HepG2 (cell line): ENCODE measurements around the gene XG. TPM values are rescaled to one million over a fixed set of nuclear protein-coding genes. Genes with fewer than 3 reads are reported as not detected.
"Not testable (repeated sequence)": the region's sequence is repeated elsewhere in the genome, so short reads cannot be mapped to it uniquely, and the experiment has no call there.

Source experiments
- ATAC-seq: fragments of 200-7000 bp; cut with Tn5 transposase; 3 replicates; pipeline ENCODE4 v1.9.1; 2020; ENCODE audit warnings: mild to moderate bottlenecking, moderate library complexity
- BruUV-seq: library from RNA; stranded (reverse); fragments of 400-500 nt; replicated peaks from 2 replicates; lab custom pipeline; 2021; lab: Mats Ljungman, UMichigan
- CTCF ChIA-PET: fragments of 300-600 bp; formaldehyde crosslinking; extraction: SDS; loops from one replicate; lab custom pipeline; 2021; ENCODE audit warnings: low total read pairs, inconsistent platforms, low intra/inter-chr PET ratio; lab: Yijun Ruan, JAX
- POLR2A ChIA-PET: fragments of 350-600 bp; sonication (Branson Sonifier 250); formaldehyde crosslinking; loops from one replicate; lab custom pipeline; 2020; ENCODE audit warnings: antibody characterized with exemption, inconsistent platforms; lab: Yijun Ruan, JAX
- DNase-seq: peaks from one replicate; pipeline ENCODE4 v3.0.0-alpha.2; 2015; ENCODE audit warnings: low spot score
- FAIRE-seq: peaks from 3 replicates; lab custom pipeline; 2011; peaks lifted over from hg19 to GRCh38; lab: Jason Lieb, UNC
- H2AFZ ChIP-seq: one replicate; pipeline ENCODE4 v1.6.1; 2011; ENCODE audit warnings: low read length, inconsistent platforms
- H3K27ac ChIP-seq: fragments of 300-600 bp; 3 replicates; pipeline ENCODE4 v1.8.0; 2011; ENCODE audit warnings: mixed run types, mild to moderate bottlenecking, mixed read lengths, low read length, inconsistent platforms; ENCODE audit not compliant: insufficient read depth; ENCODE audit errors: extremely low read length
- H3K27me3 ChIP-seq, 2 experiments: fragments of 200-600 bp in 1 of 2; 2 replicates in 1 of 2; 3 replicates in 1 of 2; pipeline versions ENCODE4 v1.6.0 to v1.8.0; 2011; ENCODE audit warnings: low read length in 2 of 2, mild to moderate bottlenecking in 2 of 2, moderate library complexity in 2 of 2, inconsistent platforms in 1 of 2; ENCODE audit not compliant: insufficient read depth in 2 of 2, control insufficient read depth in 1 of 2
- H3K36me3 ChIP-seq, 2 experiments: fragments of 200-600 bp in 1 of 2; replicated peaks in 1 of 2; 2 replicates in 1 of 2; 3 replicates in 1 of 2; pipeline versions ENCODE4 v1.5.1 to v1.8.0; 2011; ENCODE audit warnings: low read length in 2 of 2, inconsistent platforms in 1 of 2; ENCODE audit not compliant: insufficient read depth in 2 of 2, control insufficient read depth in 1 of 2
- H3K4me1 ChIP-seq: 2 replicates; pipeline ENCODE4 v1.5.1; 2012; ENCODE audit warnings: low read length, inconsistent platforms; ENCODE audit not compliant: insufficient read depth
- H3K4me2 ChIP-seq: 2 replicates; pipeline ENCODE4 v1.6.0; 2011; ENCODE audit warnings: low read depth, low read length, inconsistent platforms
- H3K4me3 ChIP-seq, 3 experiments: fragments of 200-600 bp in 1 of 3; sonication (generic), shearing (Covaris generic) in 1 of 3; replicated peaks in 1 of 3; 2 replicates each; pipeline ENCODE4 v1.5.1; 2011 to 2016; ENCODE audit warnings: low read length in 3 of 3, inconsistent platforms in 2 of 3, low read depth in 2 of 3, mild to moderate bottlenecking in 2 of 3, control low read depth in 1 of 3, mixed read lengths in 1 of 3; ENCODE audit not compliant: insufficient read depth in 1 of 3
- H3K79me2 ChIP-seq: one replicate; pipeline ENCODE4 v1.6.1; 2011; ENCODE audit warnings: low read length, inconsistent platforms; ENCODE audit not compliant: insufficient read depth
- H3K9ac ChIP-seq: 2 replicates; pipeline ENCODE4 v1.6.0; 2011; ENCODE audit warnings: mild to moderate bottlenecking, low read depth, low read length, inconsistent platforms; ENCODE audit not compliant: insufficient read depth
- H3K9me3 ChIP-seq: 2 replicates; pipeline ENCODE4 v1.5.1; 2012; ENCODE audit warnings: mild to moderate bottlenecking, low read length
- H4K20me1 ChIP-seq: 2 replicates; pipeline ENCODE4 v1.6.0; 2011; ENCODE audit warnings: inconsistent platforms, mild to moderate bottlenecking, low read length, moderate library complexity; ENCODE audit not compliant: insufficient read depth
- DNMT1 ChIP-seq: sonication (generic); formaldehyde crosslinking; IDR thresholded peaks from 2 replicates; pipeline ENCODE4 v1.5.1; 2020; ENCODE audit warnings: mild to moderate bottlenecking, missing genetic modification reagents
- HDAC1 ChIP-seq: sonication (generic); formaldehyde crosslinking; IDR thresholded peaks from 2 replicates; pipeline ENCODE4 v1.5.1; 2020; ENCODE audit warnings: mild to moderate bottlenecking, missing genetic modification reagents
- TSC22D2 ChIP-seq: sonication (generic); formaldehyde crosslinking; IDR thresholded peaks from 2 replicates; pipeline ENCODE4 v1.5.1; 2020; ENCODE audit warnings: missing genetic modification reagents, mild to moderate bottlenecking, borderline replicate concordance
- ZKSCAN5 ChIP-seq: sonication (generic); formaldehyde crosslinking; IDR thresholded peaks from 2 replicates; pipeline ENCODE4 v1.5.1; 2020; ENCODE audit warnings: mild to moderate bottlenecking, missing genetic modification reagents
- ZNF3 ChIP-seq: IDR thresholded peaks from 2 replicates; pipeline ENCODE4 v1.7.0; 2017; ENCODE audit warnings: inconsistent platforms
- ZNF451 ChIP-seq: sonication (generic); formaldehyde crosslinking; IDR thresholded peaks from 2 replicates; pipeline ENCODE4 v1.5.0; 2020; ENCODE audit warnings: mild to moderate bottlenecking, missing genetic modification reagents
- ZNF644 ChIP-seq: IDR thresholded peaks from 2 replicates; pipeline ENCODE4 v1.6.1; 2016; ENCODE audit warnings: low read depth
- WGBS: methylation state at CpG from one replicate; pipeline ENCODE4 v1.1.6; 2017; ENCODE audit warnings: low lambda C conversion rate; 5-methylcytosine and 5-hydroxymethylcytosine counted together
- in situ Hi-C: cut with HindIII; loops from 2 replicates; pipeline ENCODE4 v1.10.0; 2017; ENCODE audit warnings: low pct_unique_long_range_greater_than_20kb; ENCODE audit not compliant: extremely low pct_ligation_motif_present
- intact Hi-C: fragments of 100-400 bp; cut with micrococcal nuclease; formaldehyde crosslinking; loops from one replicate; pipeline ENCODE4 v1.10.0; 2022; ENCODE audit not compliant: unreplicated experiment
- polyA plus RNA-seq, 8 experiments: library from polyadenylated mRNA; depleted of rRNA in 3 of 8; stranded (reverse) in 7 of 8; unstranded in 1 of 8; fragments of >200 nt; fragmentation: Illumina TruSeq in 4 of 8; extraction: Trizol in 4 of 8; gene quantifications; 2 replicates each; pipeline versions ENCODE4 v1.2.1 to v1.2.3, GENCODE V29; 2011 to 2016; ENCODE audit warnings: low read depth in 4 of 8, missing spikeins in 1 of 8, mixed read lengths in 1 of 8; ENCODE audit not compliant: insufficient read depth in 1 of 8
- total RNA-seq, 5 experiments: library from RNA; depleted of rRNA; stranded (reverse); fragments of >200 nt; fragmentation: Illumina TruSeq; extraction: Trizol; gene quantifications; 2 replicates each; pipeline ENCODE4 v1.2.3, GENCODE V29; 2016; ENCODE audit warnings: low read depth in 1 of 5
- TF ChIP-seq, protein P1 (sequence below): sonication (generic); formaldehyde crosslinking; IDR thresholded peaks from 2 replicates; pipeline ENCODE4 v1.4.0; 2020; ENCODE audit warnings: missing genetic modification reagents
- TF ChIP-seq, protein P2 (sequence below): sonication (generic); formaldehyde crosslinking; IDR thresholded peaks from 2 replicates; pipeline ENCODE4 v1.8.1; 2023; ENCODE audit warnings: mild to moderate bottlenecking, missing genetic modification reagents, borderline replicate concordance

Gene XG
- total and polyA plus RNA-seq, 2 of the 13 experiments (the other 11 are each of a cell fraction or from before 2014, with no cell fraction given): not detected

DNA sequence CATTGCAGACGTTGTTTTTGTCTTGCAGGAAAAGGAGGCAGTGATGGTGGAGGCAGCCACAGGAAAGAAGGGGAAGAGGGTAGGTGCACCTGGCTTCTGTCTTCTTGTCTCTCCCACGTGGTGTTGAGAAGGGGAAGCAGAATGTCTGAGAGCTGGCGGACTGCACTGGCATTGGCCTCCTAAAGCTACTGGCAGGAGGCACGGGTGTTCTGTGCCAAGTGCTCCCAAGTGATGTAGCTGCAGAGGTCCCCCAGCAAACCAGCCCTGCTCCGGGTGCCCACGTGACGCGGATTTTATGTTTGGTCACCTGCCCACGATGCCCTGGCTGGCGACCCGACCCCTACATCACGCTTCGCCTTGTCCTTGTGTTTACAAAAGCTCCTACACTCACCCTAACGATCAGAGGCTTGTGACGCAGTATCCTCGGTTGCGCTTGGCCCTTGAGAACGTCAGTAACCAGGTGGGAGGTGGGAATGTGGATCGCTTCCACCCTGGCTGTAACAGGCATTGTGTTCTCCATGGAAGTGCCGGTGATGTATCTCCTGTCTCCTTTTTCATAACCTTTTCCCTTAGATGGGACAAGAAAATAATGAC is 28.5 kb upstream of the XG start:
- ChIA-PET POLR2A (no interaction called here), CTCF (no interaction called here)
- Histone ChIP-seq H3K9me3 (no peaks in the 10 kb centered on the region), H3K79me2 (no peaks in the 10 kb centered on the region), H3K9ac (no peak overlapping the region), H4K20me1 (no peaks in the 10 kb centered on the region), H2AFZ (no peak overlapping the region), H3K36me3 (peaks cover 15 to 50% of the 10 kb centered on the region in 2 experiments), H3K27ac (no peak overlapping the region), H3K4me2 (no peak overlapping the region), H3K27me3 (no peaks in the 10 kb centered on the region), H3K4me3 (no peak overlapping the region), H3K4me1 (peaks cover 11% of the 10 kb centered on the region)
- TF ChIP-seq HDAC1: no peak
- ATAC-seq (no peak), DNase-seq (no peak), FAIRE-seq (no peak)
- in situ Hi-C loops (no loop called here), intact Hi-C loops (no loop called here)
- WGBS: 97% methylated on average over 20 of the region's 20 CpGs
- no TSS peak for BruUV-seq

DNA sequence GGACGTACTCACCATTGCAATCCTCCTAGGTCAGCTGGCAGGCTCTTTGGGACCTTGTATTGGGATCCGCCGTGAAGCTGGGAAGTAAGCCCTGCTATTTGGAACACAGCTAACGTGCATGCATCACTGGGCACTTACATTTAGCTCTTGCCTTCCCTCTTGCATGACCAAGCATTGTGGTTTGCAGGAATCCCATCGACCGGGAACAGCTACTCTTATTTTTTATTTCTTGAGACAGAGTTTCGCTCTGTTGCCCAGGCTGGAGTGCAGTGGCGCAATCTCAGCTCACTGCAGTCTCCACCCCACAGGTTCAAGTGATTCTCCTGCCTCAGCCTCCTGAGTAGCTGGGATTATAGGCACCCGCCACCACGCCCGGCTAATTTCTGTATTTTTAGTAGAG is 24.6 kb upstream of the XG start:
- DNase-seq, H3K4me3 ChIP-seq, H2AFZ ChIP-seq, FAIRE-seq, H3K9me3 ChIP-seq, intact Hi-C loops, CTCF ChIA-PET, H3K27me3 ChIP-seq, POLR2A ChIA-PET, H3K27ac ChIP-seq, H3K9ac ChIP-seq, BruUV-seq, ATAC-seq, in situ Hi-C loops, H3K4me2 ChIP-seq, H3K79me2 ChIP-seq, H3K4me1 ChIP-seq, H4K20me1 ChIP-seq: not testable (repeated sequence)
- WGBS: 98% methylated on average over 11 of the region's 11 CpGs
- H3K36me3 ChIP-seq: peaks cover 11 to 45% of the 10 kb centered on the region in 2 experiments

DNA sequence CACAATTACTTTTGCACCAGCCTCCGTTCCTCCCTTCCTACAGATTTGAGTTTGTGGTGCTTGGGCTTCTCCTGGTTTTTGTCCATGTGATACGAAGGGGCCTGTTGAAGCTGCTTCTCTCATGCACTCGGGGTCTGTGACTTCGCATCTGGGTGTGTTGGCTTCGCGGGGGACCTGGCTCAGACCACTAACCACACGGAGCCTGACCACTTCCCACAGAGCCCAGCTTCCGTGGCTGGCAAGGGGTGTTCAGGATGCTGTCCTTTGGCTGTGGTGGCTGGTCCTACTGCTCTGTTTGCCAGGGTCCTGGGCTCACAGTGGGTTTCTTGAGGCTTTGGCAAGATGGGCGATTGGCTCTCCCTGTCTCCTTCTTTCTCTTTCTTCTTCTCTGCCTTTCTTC is 19.8 kb upstream of the XG start:
- Histone ChIP-seq H3K4me3 (no peak overlapping the region), H4K20me1 (no peaks in the 10 kb centered on the region), H3K9me3 (no peaks in the 10 kb centered on the region), H3K79me2 (no peaks in the 10 kb centered on the region), H2AFZ (no peak overlapping the region), H3K4me2 (no peak overlapping the region), H3K4me1 (no peaks in the 10 kb centered on the region), H3K27me3 (no peaks in the 10 kb centered on the region), H3K27ac (no peak overlapping the region), H3K36me3 (peaks cover 7 to 27% of the 10 kb centered on the region in 2 experiments), H3K9ac (no peak overlapping the region)
- CTCF ChIA-PET: no interaction called here
- in situ Hi-C loops: no loop called here
- POLR2A ChIA-PET: no interaction called here
- WGBS: 88% methylated on average over 9 of the region's 9 CpGs
- intact Hi-C loops: no loop called here
- BruUV-seq: no TSS peak
- DNase-seq (no peak), FAIRE-seq (no peak), ATAC-seq (no peak)
- TF ChIP-seq ZKSCAN5 (CRISPR knock-in tag) (no peak), ZNF451 (CRISPR knock-in tag) (no peak), ZNF3 (CRISPR knock-in tag) (no peak), DNMT1 (CRISPR knock-in tag) (no peak), ZNF644 (CRISPR knock-in tag) (no peak), TSC22D2 (no peak)
- TF ChIP-seq, protein P1, sequence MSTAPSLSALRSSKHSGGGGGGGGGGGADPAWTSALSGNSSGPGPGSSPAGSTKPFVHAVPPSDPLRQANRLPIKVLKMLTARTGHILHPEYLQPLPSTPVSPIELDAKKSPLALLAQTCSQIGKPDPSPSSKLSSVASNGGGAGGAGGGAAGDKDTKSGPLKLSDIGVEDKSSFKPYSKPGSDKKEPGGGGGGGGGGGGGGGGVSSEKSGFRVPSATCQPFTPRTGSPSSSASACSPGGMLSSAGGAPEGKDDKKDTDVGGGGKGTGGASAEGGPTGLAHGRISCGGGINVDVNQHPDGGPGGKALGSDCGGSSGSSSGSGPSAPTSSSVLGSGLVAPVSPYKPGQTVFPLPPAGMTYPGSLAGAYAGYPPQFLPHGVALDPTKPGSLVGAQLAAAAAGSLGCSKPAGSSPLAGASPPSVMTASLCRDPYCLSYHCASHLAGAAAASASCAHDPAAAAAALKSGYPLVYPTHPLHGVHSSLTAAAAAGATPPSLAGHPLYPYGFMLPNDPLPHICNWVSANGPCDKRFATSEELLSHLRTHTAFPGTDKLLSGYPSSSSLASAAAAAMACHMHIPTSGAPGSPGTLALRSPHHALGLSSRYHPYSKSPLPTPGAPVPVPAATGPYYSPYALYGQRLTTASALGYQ: no peak
- TF ChIP-seq, protein P2, sequence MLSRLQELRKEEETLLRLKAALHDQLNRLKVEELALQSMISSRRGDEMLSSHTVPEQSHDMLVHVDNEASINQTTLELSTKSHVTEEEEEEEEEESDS (CRISPR knock-in tag): no peak
